Activated T-cell treated with anti-CD3 and anti-CD28 coated beads, Interleukin-2, amount 50 U/mL, for 4 hours (primary cell): ENCODE data around the gene PRICKLE2. TPM values are rescaled to one million over a fixed set of nuclear protein-coding genes. Genes with fewer than 3 reads are reported as not detected.

ENCODE experiments used
- ATAC-seq, 2 donors: fragments of 200-7000 bp; cut with Tn5 transposase; one replicate each; pipeline ENCODE4 v1.10.0; 2021
- DNase-seq: peaks from one replicate; pipeline ENCODE4 v3.0.0-alpha.2; 2020
- H3K27me3 Mint-ChIP-seq: one replicate; pipeline ENCODE4 v1.8.0; 2021; ENCODE audit warnings: low read depth, mixed read lengths
- H3K36me3 Mint-ChIP-seq: one replicate; pipeline ENCODE4 v1.8.0; 2022; ENCODE audit warnings: mixed read lengths; ENCODE audit not compliant: insufficient read depth
- H3K4me1 Mint-ChIP-seq: one replicate; pipeline ENCODE4 v1.8.0; 2021; ENCODE audit warnings: low read depth, mixed read lengths
- H3K4me3 Mint-ChIP-seq: one replicate; pipeline ENCODE4 v1.8.0; 2021; ENCODE audit warnings: mild to moderate bottlenecking, moderate library complexity, mixed read lengths
- H3K9me3 Mint-ChIP-seq: one replicate; pipeline ENCODE4 v1.8.0; 2021; ENCODE audit warnings: mixed read lengths
- total RNA-seq, 3 donors: library from RNA; stranded (reverse); gene quantifications; one replicate each; pipeline ENCODE4 v1.2.1, GENCODE V29; 2021

PRICKLE2 gene
- total RNA-seq, 3 donors from 2014 or later = not detected

GRCh38 chr3:64152676-64153466, 72.4 kb downstream of the PRICKLE2 start:
- no peaks in the 10 kb centered on the region for H3K27me3 Mint-ChIP-seq
- no peak for ATAC-seq
- no peak for DNase-seq
- no peaks in the 10 kb centered on the region for H3K9me3 Mint-ChIP-seq
- no peaks in the 10 kb centered on the region for H3K4me1 Mint-ChIP-seq
- H3K36me3 Mint-ChIP-seq = no peaks in the 10 kb centered on the region
- H3K4me3 Mint-ChIP-seq = no peak overlapping the region

DNA sequence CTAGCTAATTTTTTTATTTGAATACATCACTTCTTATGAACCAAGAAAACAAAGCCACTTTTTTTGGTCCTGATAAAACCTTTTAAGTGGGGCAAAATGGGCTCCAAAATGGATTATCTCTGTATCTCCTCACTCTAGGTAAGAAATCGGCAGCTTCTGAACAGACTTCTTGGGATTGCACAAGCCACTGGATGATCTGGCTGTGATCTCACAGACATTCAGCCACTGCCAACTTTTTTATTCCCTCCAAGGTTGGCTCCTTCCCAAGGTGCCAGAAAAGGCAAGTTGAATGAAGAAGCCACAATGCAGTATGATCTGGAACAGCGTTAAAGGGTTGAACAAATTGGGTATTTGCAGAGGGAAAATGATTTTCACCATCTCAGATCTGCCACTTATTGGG, 73.2 kb downstream of the PRICKLE2 start:
- Mint-ChIP-seq H3K9me3 (no peaks in the 10 kb centered on the region), H3K36me3 (no peaks in the 10 kb centered on the region), H3K4me3 (no peak overlapping the region), H3K4me1 (no peaks in the 10 kb centered on the region), H3K27me3 (no peaks in the 10 kb centered on the region)
- DNase-seq (no peak), ATAC-seq (no peak)

DNA sequence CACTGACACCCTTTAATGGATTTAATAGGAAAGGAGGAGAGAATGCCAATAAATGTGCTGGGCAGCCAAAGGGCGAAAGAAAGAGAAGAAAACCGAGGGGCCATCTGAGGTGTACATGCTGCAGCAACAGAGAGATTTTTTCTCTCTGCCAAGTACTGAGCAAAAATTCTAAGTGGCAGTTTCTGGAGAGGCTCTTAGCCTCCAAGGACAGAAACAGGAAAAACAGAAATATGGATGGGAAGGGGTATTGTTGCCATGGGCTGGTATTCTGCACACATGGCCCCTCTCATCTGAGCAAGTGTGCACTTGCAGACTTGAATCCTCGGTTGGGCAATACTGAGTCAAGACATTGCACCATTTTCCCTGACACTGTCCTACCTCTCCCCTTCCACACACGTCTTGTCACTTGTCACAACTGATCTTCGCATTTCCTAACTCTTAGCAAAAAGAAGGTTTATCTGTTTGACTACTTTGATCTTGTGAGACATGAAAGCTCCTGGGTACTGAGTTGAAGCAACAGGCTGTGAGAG, 73.9 kb downstream of the PRICKLE2 start:
- Mint-ChIP-seq H3K27me3 (no peaks in the 10 kb centered on the region), H3K36me3 (no peaks in the 10 kb centered on the region), H3K4me1 (no peaks in the 10 kb centered on the region), H3K9me3 (no peaks in the 10 kb centered on the region), H3K4me3 (no peak overlapping the region)
- DNase-seq (no peak), ATAC-seq (no peak)

DNA sequence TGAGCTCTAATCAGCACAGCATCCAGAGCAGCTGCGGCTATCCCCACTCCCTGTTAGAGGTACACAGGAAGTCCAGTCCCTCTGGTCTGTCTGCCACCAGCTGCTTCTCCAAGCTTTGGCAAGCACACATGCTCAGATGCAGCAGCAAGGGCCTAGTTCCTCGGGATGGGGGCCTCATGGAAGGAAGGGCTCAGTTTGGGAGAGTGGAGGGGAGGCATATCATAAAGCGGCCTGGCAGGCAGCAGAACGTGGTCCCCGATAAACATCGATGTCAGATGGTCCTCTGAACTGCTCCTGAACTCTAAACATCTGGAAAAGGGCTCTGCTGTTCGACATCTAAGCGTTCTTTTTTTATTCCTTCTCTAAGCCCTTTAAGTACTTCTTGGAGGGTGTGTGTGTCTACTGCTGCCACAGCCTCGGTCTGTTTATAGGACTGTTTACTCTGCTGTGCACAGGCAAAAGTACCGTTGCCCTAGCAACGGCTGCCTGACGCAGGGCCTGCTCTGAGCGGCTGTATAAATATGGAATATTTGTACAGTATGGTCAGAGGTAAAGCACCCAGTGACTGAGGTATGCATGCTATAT, 74.6 kb downstream of the PRICKLE2 start:
- no peak overlapping the region for H3K4me3 Mint-ChIP-seq
- H3K4me1 Mint-ChIP-seq = no peaks in the 10 kb centered on the region
- H3K9me3 Mint-ChIP-seq = no peaks in the 10 kb centered on the region
- DNase-seq = no peak
- ATAC-seq = no peak
- no peaks in the 10 kb centered on the region for H3K27me3 Mint-ChIP-seq
- H3K36me3 Mint-ChIP-seq = no peaks in the 10 kb centered on the region

- Mint-ChIP-seq H3K36me3 (no peaks in the 10 kb centered on the region), H3K4me3 (no peak overlapping the region)
These were observed 75.4 kb downstream of the PRICKLE2 start for GRCh38 chr3:64149886-64150285.

DNA sequence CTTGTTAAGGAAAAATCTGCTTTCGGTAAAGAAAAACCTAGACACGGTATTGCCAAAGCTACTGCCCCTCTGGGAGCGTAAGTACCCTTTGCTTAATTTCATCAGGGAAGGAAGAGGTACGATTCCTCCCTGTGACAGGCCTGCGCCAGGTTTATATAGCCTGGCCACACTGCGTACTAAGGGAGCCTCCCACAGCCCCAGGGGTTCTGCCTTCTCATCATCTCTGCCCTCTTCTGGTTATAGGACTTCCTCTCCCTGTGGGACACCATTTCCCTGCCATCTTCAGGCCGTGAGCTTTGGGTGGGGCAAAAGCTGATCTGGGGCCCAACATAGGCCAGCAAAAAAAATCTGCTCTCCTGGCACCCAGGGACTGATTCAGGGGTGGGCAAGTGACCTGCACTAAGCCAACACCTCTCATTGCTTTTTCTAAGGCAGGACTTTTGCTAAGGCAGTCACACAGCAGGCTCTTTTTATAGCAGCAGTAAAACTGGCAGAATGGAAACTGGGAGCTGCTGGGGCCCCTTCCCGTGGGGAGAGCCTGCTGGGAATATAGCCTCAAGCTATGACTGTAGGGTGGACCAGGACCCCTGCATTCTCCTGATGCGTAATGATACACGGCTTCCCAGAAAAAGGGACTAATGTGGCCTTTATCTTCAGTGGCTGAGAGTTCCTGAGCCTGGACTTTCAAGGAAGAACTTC, 76.2 kb downstream of the PRICKLE2 start:
- H3K9me3 Mint-ChIP-seq = no peaks in the 10 kb centered on the region
- H3K4me1 Mint-ChIP-seq = no peaks in the 10 kb centered on the region
- H3K36me3 Mint-ChIP-seq = no peaks in the 10 kb centered on the region
- no peak for ATAC-seq
- H3K4me3 Mint-ChIP-seq = no peak overlapping the region
- no peaks in the 10 kb centered on the region for H3K27me3 Mint-ChIP-seq
- DNase-seq = no peak

More at GRCh38 chr3:64149886-64150285, 75.4 kb downstream of the PRICKLE2 start:
- Mint-ChIP-seq H3K4me1 (no peaks in the 10 kb centered on the region), H3K27me3 (no peaks in the 10 kb centered on the region), H3K9me3 (no peaks in the 10 kb centered on the region)
- DNase-seq = no peak
- no peak for ATAC-seq

- no peaks in the 10 kb centered on the region for H3K27me3 Mint-ChIP-seq
- ATAC-seq = no peak
- H3K4me3 Mint-ChIP-seq = no peak overlapping the region
- no peaks in the 10 kb centered on the region for H3K36me3 Mint-ChIP-seq
- no peaks in the 10 kb centered on the region for H3K9me3 Mint-ChIP-seq
- H3K4me1 Mint-ChIP-seq = no peaks in the 10 kb centered on the region
- no peak for DNase-seq
These were observed 78.1 kb downstream of the PRICKLE2 start for GRCh38 chr3:64147211-64147610.

GRCh38 chr3:64145438-64145837, 79.8 kb downstream of the PRICKLE2 start:
- Mint-ChIP-seq H3K9me3 (no peaks in the 10 kb centered on the region), H3K4me3 (no peak overlapping the region), H3K36me3 (no peaks in the 10 kb centered on the region), H3K4me1 (no peaks in the 10 kb centered on the region), H3K27me3 (no peaks in the 10 kb centered on the region)
- DNase-seq (no peak), ATAC-seq (no peak)

DNA sequence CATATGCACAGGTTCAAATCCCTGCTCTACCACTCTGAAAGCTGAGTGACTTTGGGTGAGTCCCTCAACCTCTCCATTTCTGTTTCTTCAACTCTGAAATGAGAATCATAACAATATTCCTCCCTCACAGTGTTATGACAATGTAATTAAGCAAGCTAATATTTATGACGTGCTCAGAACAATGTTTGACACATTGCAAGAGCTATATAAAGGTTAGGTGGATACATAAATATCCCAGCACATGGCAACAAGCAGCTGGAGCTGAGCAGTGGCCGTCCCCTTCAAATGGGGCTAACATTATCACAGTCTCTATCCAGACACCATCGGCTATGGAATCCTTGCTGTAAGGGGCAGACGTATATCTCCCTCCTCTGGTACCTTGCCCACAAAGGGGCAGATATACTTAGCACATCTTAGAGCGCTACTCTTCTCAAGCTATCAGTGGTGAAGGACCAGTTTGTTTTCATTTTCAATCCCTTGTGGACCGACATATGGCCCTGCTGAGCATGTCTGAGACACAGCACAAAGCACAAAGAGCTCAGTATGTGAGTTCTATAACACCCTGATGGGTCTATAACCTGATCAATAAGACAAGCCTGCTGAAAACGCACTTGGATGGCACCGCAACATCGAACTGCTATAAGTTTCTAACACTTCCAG, 80.9 kb downstream of the PRICKLE2 start:
- no peak for ATAC-seq
- H3K9me3 Mint-ChIP-seq = no peaks in the 10 kb centered on the region
- H3K27me3 Mint-ChIP-seq = no peaks in the 10 kb centered on the region
- H3K36me3 Mint-ChIP-seq = no peaks in the 10 kb centered on the region
- no peak overlapping the region for H3K4me3 Mint-ChIP-seq
- DNase-seq = no peak
- H3K4me1 Mint-ChIP-seq = no peaks in the 10 kb centered on the region

- H3K27me3 Mint-ChIP-seq = no peaks in the 10 kb centered on the region
- no peaks in the 10 kb centered on the region for H3K4me1 Mint-ChIP-seq
- ATAC-seq = no peak
- no peaks in the 10 kb centered on the region for H3K9me3 Mint-ChIP-seq
- no peak overlapping the region for H3K4me3 Mint-ChIP-seq
- no peaks in the 10 kb centered on the region for H3K36me3 Mint-ChIP-seq
- DNase-seq = no peak
These were observed 81.7 kb downstream of the PRICKLE2 start for GRCh38 chr3:64143409-64144130.

- no peak for DNase-seq
- no peak for ATAC-seq
- no peaks in the 10 kb centered on the region for H3K9me3 Mint-ChIP-seq
- no peaks in the 10 kb centered on the region for H3K4me1 Mint-ChIP-seq
- no peaks in the 10 kb centered on the region for H3K36me3 Mint-ChIP-seq
- no peaks in the 10 kb centered on the region for H3K27me3 Mint-ChIP-seq
- H3K4me3 Mint-ChIP-seq = no peak overlapping the region
These were observed 83.8 kb downstream of the PRICKLE2 start for GRCh38 chr3:64141476-64141875.

DNA sequence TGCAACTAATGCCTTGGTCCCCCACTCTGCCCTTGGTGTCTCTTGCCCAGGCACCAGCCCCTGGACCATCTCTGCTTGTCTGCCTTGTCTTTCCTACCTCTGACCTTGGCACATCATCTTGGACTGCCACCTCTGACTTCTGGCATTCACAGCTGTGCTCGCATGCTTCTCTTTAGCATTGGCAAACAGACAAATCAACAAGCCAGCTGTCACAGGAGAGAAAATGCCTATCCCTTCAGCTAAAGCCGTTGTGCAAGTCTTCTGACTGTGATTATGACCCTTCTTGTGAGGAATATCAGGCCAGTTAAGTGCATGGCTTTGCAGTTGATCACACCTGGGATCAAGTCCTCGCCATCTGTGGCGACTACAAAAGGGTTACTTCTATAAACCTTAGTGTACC, 84.6 kb downstream of the PRICKLE2 start:
- H3K9me3 Mint-ChIP-seq = no peaks in the 10 kb centered on the region
- H3K36me3 Mint-ChIP-seq = no peaks in the 10 kb centered on the region
- no peaks in the 10 kb centered on the region for H3K27me3 Mint-ChIP-seq
- H3K4me3 Mint-ChIP-seq = no peak overlapping the region
- DNase-seq (no peak), ATAC-seq (no peak)
- no peaks in the 10 kb centered on the region for H3K4me1 Mint-ChIP-seq

GRCh38 chr3:64138656-64139375, 86.5 kb downstream of the PRICKLE2 start:
- ATAC-seq (no peak), DNase-seq (no peak)
- H3K9me3 Mint-ChIP-seq = no peaks in the 10 kb centered on the region
- H3K27me3 Mint-ChIP-seq = no peaks in the 10 kb centered on the region
- no peaks in the 10 kb centered on the region for H3K36me3 Mint-ChIP-seq
- H3K4me1 Mint-ChIP-seq = no peaks in the 10 kb centered on the region
- no peak overlapping the region for H3K4me3 Mint-ChIP-seq
